H9 (cell line): ENCODE results near the gene TBC1D8. TPM values are rescaled to one million over a fixed set of nuclear protein-coding genes. Genes with fewer than 3 reads are reported as not detected.

Source experiments
- DNase-seq: peaks from one replicate; pipeline ENCODE4 v3.0.0-alpha.2; 2017
- H2AFZ ChIP-seq: one replicate; pipeline ENCODE4 v1.6.1; 2013; ENCODE audit warnings: mild to moderate bottlenecking, low read length, control low read depth, moderate library complexity
- H2AK5ac ChIP-seq: 2 replicates; pipeline ENCODE4 v1.6.1; 2013; ENCODE audit warnings: low read length, control low read depth, mixed read lengths; ENCODE audit not compliant: insufficient read length
- H2BK120ac ChIP-seq: one replicate; pipeline ENCODE4 v1.6.1; 2013; ENCODE audit warnings: low read depth, mild to moderate bottlenecking, low read length, control low read depth, inconsistent platforms; ENCODE audit not compliant: poor library complexity, severe bottlenecking
- H2BK12ac ChIP-seq: 2 replicates; pipeline ENCODE4 v1.6.1; 2013; ENCODE audit warnings: low read length, control low read depth, mixed read lengths, low read depth; ENCODE audit not compliant: insufficient read length
- H2BK15ac ChIP-seq: 2 replicates; pipeline ENCODE4 v1.6.1; 2013; ENCODE audit warnings: low read depth, low read length, control low read depth
- H2BK20ac ChIP-seq: one replicate; pipeline ENCODE4 v1.6.1; 2013; ENCODE audit warnings: low read depth, mild to moderate bottlenecking, low read length, control low read depth, inconsistent platforms; ENCODE audit not compliant: poor library complexity, severe bottlenecking
- H2BK5ac ChIP-seq: 2 replicates; pipeline ENCODE4 v1.6.1; 2013; ENCODE audit warnings: low read length, control low read depth, mixed read lengths; ENCODE audit not compliant: insufficient read length
- H3K14ac ChIP-seq: 2 replicates; pipeline ENCODE4 v1.6.1; 2013; ENCODE audit warnings: low read length, control low read depth; ENCODE audit not compliant: insufficient read depth
- H3K18ac ChIP-seq: 2 replicates; pipeline ENCODE4 v1.6.1; 2013; ENCODE audit warnings: low read depth, mild to moderate bottlenecking, mixed read lengths, low read length, control low read depth; ENCODE audit not compliant: insufficient read length
- H3K23ac ChIP-seq: 2 replicates; pipeline ENCODE4 v1.6.1; 2013; ENCODE audit warnings: low read length, control low read depth, mixed read lengths, low read depth; ENCODE audit not compliant: insufficient read length
- H3K23me2 ChIP-seq: 2 replicates; pipeline ENCODE4 v1.6.1; 2013; ENCODE audit warnings: low read depth, mild to moderate bottlenecking, mixed read lengths, low read length, control low read depth; ENCODE audit not compliant: insufficient read length, poor library complexity, severe bottlenecking
- H3K27ac ChIP-seq: 2 replicates; pipeline ENCODE4 v1.5.1; 2013; ENCODE audit warnings: low read length, control low read depth, mixed read lengths, low read depth; ENCODE audit not compliant: insufficient read length
- H3K27me3 ChIP-seq: 2 replicates; pipeline ENCODE4 v1.6.1; 2013; ENCODE audit warnings: low read length, control low read depth, inconsistent platforms; ENCODE audit not compliant: insufficient read depth
- H3K4ac ChIP-seq: 2 replicates; pipeline ENCODE4 v1.6.1; 2013; ENCODE audit warnings: low read depth, mild to moderate bottlenecking, control low read depth, inconsistent platforms, low read length, moderate library complexity
- H3K4me1 ChIP-seq: 2 replicates; pipeline ENCODE4 v1.6.1; 2013; ENCODE audit warnings: low read length, control low read depth, inconsistent platforms; ENCODE audit not compliant: insufficient read depth
- H3K4me2 ChIP-seq: 2 replicates; pipeline ENCODE4 v1.6.1; 2013; ENCODE audit warnings: low read length, control low read depth, mixed read lengths; ENCODE audit not compliant: insufficient read length, insufficient read depth
- H3K56ac ChIP-seq: 2 replicates; pipeline ENCODE4 v1.6.1; 2013; ENCODE audit warnings: low read depth, mild to moderate bottlenecking, mixed read lengths, low read length, control low read depth; ENCODE audit not compliant: insufficient read length
- H3K79me1 ChIP-seq: 2 replicates; pipeline ENCODE4 v1.6.1; 2013; ENCODE audit warnings: low read depth, mild to moderate bottlenecking, moderate library complexity, low read length, control low read depth, inconsistent platforms; ENCODE audit not compliant: insufficient read depth, poor library complexity, severe bottlenecking
- H3K79me2 ChIP-seq: 2 replicates; pipeline ENCODE4 v1.6.1; 2013; ENCODE audit warnings: low read length, control low read depth, inconsistent platforms; ENCODE audit not compliant: insufficient read depth
- H3K9ac ChIP-seq: 2 replicates; pipeline ENCODE4 v1.6.1; 2013; ENCODE audit warnings: low read length, control low read depth, mixed read lengths; ENCODE audit not compliant: insufficient read length; ENCODE audit errors: extremely low read depth
- H3K9me3 ChIP-seq: one replicate; pipeline ENCODE4 v1.6.1; 2013; ENCODE audit warnings: low read depth, low read length, inconsistent platforms; ENCODE audit not compliant: control insufficient read depth
- H3T11ph ChIP-seq: one replicate; pipeline ENCODE4 v1.6.1; 2013; ENCODE audit warnings: mild to moderate bottlenecking, low read length, control low read depth, inconsistent platforms
- H4K20me1 ChIP-seq: one replicate; pipeline ENCODE4 v1.6.1; 2013; ENCODE audit not compliant: control insufficient read depth, insufficient read length, insufficient read depth
- H4K5ac ChIP-seq: 2 replicates; pipeline ENCODE4 v1.6.1; 2013; ENCODE audit warnings: low read depth, mild to moderate bottlenecking, mixed read lengths, low read length, control low read depth; ENCODE audit not compliant: insufficient read length
- H4K8ac ChIP-seq: replicated peaks from 2 replicates; pipeline ENCODE4 v1.6.1; 2013; ENCODE audit warnings: low read length, control low read depth, mixed read lengths, low read depth; ENCODE audit not compliant: insufficient read length
- H4K91ac ChIP-seq: 2 replicates; pipeline ENCODE4 v1.6.1; 2013; ENCODE audit warnings: low read depth, mild to moderate bottlenecking, moderate library complexity, mixed read lengths, low read length, control low read depth; ENCODE audit not compliant: insufficient read length
- H3K27ac Mint-ChIP-seq, 3 experiments: 2 replicates in 2 of 3; 3 replicates in 1 of 3; pipeline ENCODE4 v1.8.0; 2020 to 2021; ENCODE audit warnings: mixed read lengths in 3 of 3, mild to moderate bottlenecking in 1 of 3, moderate library complexity in 1 of 3
- H3K27me3 Mint-ChIP-seq: 2 replicates; pipeline ENCODE4 v1.8.0; 2021; ENCODE audit warnings: low read depth, mild to moderate bottlenecking, moderate library complexity, mixed read lengths
- H3K36me3 Mint-ChIP-seq, 3 experiments: 2 replicates in 2 of 3; 3 replicates in 1 of 3; pipeline ENCODE4 v1.8.0; 2020 to 2021; ENCODE audit warnings: low read depth in 3 of 3, mixed read lengths in 3 of 3; ENCODE audit not compliant: insufficient read depth in 1 of 3
- H3K4me1 Mint-ChIP-seq, 2 experiments: 2 replicates each; pipeline ENCODE4 v1.8.0; 2020; ENCODE audit warnings: mixed read lengths in 2 of 2
- H3K4me3 Mint-ChIP-seq, 2 experiments: 2 replicates in 1 of 2; 3 replicates in 1 of 2; pipeline ENCODE4 v1.8.0; 2020 to 2021; ENCODE audit warnings: mild to moderate bottlenecking in 2 of 2, mixed read lengths in 2 of 2, moderate library complexity in 1 of 2
- H3K9me3 Mint-ChIP-seq, 2 experiments: 2 replicates in 1 of 2; 3 replicates in 1 of 2; pipeline ENCODE4 v1.8.0; 2020; ENCODE audit warnings: mild to moderate bottlenecking in 2 of 2, mixed read lengths in 2 of 2, moderate library complexity in 1 of 2
- WGBS: extraction: QIAGEN DNeasy Blood & Tissue Kit; methylation state at CpG from one replicate; pipeline ENCODE4 v1.1.7; 2013; ENCODE audit warnings: missing lambda C conversion rate, low lambda C conversion rate, mixed read lengths; ENCODE audit not compliant: insufficient read length; ENCODE audit errors: extremely low coverage; 5-methylcytosine and 5-hydroxymethylcytosine counted together
- total RNA-seq: library from RNA; stranded (reverse); gene quantifications from 2 replicates; pipeline ENCODE4 v1.2.1, GENCODE V29; 2021
- TF ChIP-seq, protein P1 (sequence below): fragments of 200-600 bp; sonication (generic); conservative IDR thresholded peaks from 3 replicates; pipeline ENCODE4 v1.8.0; 2021; ENCODE audit warnings: antibody characterized with exemption, mild to moderate bottlenecking

The TBC1D8 gene
- total RNA-seq, 1 experiment from 2014 or later, result 16.6 TPM

DNA sequence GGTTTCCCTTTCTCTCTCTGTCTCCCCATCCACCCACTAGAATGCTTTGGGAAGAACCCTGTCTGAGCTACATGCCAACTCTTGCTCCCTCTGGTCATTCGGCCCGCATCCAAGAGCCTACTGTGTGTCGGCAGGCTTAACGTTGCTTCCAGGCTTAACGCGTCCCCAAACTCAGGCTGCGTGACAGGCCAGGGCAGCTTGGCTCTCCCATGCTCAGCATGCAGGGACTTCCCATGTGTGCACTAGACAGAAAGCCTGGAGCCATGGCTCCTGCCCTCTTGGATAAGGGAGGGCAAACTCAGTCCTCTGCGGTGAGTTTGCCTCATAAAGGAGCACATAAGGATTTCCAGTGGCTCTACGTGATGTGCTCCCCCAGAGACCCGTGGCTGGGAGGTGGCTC, 105.9 kb downstream of the TBC1D8 start:
- no peaks in the 10 kb centered on the region; the same call in 1 of the 2 replicates for H3K4me1 ChIP-seq
- no peak overlapping the region for H2BK12ac ChIP-seq
- no peak overlapping the region for H3K27ac ChIP-seq
- no peak overlapping the region for H2BK120ac ChIP-seq
- no peak overlapping the region for H3K4ac ChIP-seq
- H2AK5ac ChIP-seq, result no peak overlapping the region
- no peak overlapping the region for H3K18ac ChIP-seq
- no peaks in the 10 kb centered on the region for H3K9me3 ChIP-seq
- no peak overlapping the region for H2BK5ac ChIP-seq
- H3T11ph ChIP-seq, result no peak overlapping the region
- H2AFZ ChIP-seq, result no peak overlapping the region
- no peak overlapping the region for H3K23ac ChIP-seq
- TF ChIP-seq, protein P1, sequence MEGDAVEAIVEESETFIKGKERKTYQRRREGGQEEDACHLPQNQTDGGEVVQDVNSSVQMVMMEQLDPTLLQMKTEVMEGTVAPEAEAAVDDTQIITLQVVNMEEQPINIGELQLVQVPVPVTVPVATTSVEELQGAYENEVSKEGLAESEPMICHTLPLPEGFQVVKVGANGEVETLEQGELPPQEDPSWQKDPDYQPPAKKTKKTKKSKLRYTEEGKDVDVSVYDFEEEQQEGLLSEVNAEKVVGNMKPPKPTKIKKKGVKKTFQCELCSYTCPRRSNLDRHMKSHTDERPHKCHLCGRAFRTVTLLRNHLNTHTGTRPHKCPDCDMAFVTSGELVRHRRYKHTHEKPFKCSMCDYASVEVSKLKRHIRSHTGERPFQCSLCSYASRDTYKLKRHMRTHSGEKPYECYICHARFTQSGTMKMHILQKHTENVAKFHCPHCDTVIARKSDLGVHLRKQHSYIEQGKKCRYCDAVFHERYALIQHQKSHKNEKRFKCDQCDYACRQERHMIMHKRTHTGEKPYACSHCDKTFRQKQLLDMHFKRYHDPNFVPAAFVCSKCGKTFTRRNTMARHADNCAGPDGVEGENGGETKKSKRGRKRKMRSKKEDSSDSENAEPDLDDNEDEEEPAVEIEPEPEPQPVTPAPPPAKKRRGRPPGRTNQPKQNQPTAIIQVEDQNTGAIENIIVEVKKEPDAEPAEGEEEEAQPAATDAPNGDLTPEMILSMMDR, result no peak
- H3K56ac ChIP-seq, result no peak overlapping the region
- H3K79me2 ChIP-seq, result no peaks in the 10 kb centered on the region
- Mint-ChIP-seq H3K4me3 (no peak overlapping the region), H3K27ac (no peak overlapping the region; a peak in 1 of 7 replicates), H3K9me3 (0 out of 5 replicates have a peak, but pooled peaks cover 0 to 3% of the 10 kb centered on the region in 2 experiments), H3K27me3 (no peaks in the 10 kb centered on the region), H3K36me3 (peaks cover 7 to 26% (median 14%) of the 10 kb centered on the region in 3 experiments; a peak in 6 of 7 replicates), H3K4me1 (peaks cover 16% of the 10 kb centered on the region in 2 experiments)
- DNase-seq, result no peak
- H4K91ac ChIP-seq, result no peak overlapping the region
- no peak overlapping the region for H3K9ac ChIP-seq
- H3K23me2 ChIP-seq, result no peaks in the 10 kb centered on the region
- H3K27me3 ChIP-seq, result no peaks in the 10 kb centered on the region
- no peak overlapping the region for H3K14ac ChIP-seq
- no peak overlapping the region for H2BK15ac ChIP-seq
- WGBS, result no CpG with 5 or more reads among the region's 10 CpGs
- H4K5ac ChIP-seq, result no peak overlapping the region
- H3K4me2 ChIP-seq, result no peak overlapping the region
- no peak overlapping the region for H2BK20ac ChIP-seq
- no peaks in the 10 kb centered on the region for H3K79me1 ChIP-seq
- H4K20me1 ChIP-seq, result no peaks in the 10 kb centered on the region
- no peak overlapping the region for H4K8ac ChIP-seq
